Heart left ventricle (tissue), 13 donors: Measurements from ENCODE around the gene CTSF.

Experiments
- POLR2A ChIP-seq, 2 donors: fragments of 450-650 bp; IDR thresholded peaks; one replicate each; pipeline ENCODE4 v1.6.1; 2017; ENCODE audit warnings: antibody characterized with exemption in 2 of 2, mild to moderate bottlenecking in 2 of 2, moderate library complexity in 2 of 2
- TF ChIP-seq, protein P1 (sequence below), 12 donors: fragments of 200-600 bp; sonication (generic) in 4 of 12; IDR thresholded peaks; one replicate each; pipeline versions ENCODE4 v1.5.0 to v1.8.0; 2018 to 2022; ENCODE audit warnings: antibody characterized with exemption in 12 of 12, mild to moderate bottlenecking in 5 of 12
- donor health status: ischemic (EF 13 %, LVEDD 7.1; RV severe dilation, severe dysfunction).
- donor health status: DM: no; HTN: yes; CAD: no.
- donor health status: DM: no; HTN: no; CAD: no.
- donor health status: ischemic (EF 25% LVEDD 6.9; RV normal size, moderate dysfunction).
- donor health status: ischemic (EF 25% LVEDD 5.7; RV mildly dilated, moderate dysfunction).
- donor health status: ischemic (EF 35%, LVEDD 5.7; RV mildly dilated, moderate dysfunction).
- donor health status: nonischemic (EF 11% LVEDD 7.7; RV severe dilation, severe dysfunction).
- donor health status: DM: yes; HTN: yes; CAD: no.
- donor health status: PGD.
- donor health status: ischemic (EF 29% LVEDD 5.4; RV normal size, mild dysfunction).
- donor health status: nonischemic (EF 23%, LVEDD 6.1; RV moderate dilation, normal function).

DNA sequence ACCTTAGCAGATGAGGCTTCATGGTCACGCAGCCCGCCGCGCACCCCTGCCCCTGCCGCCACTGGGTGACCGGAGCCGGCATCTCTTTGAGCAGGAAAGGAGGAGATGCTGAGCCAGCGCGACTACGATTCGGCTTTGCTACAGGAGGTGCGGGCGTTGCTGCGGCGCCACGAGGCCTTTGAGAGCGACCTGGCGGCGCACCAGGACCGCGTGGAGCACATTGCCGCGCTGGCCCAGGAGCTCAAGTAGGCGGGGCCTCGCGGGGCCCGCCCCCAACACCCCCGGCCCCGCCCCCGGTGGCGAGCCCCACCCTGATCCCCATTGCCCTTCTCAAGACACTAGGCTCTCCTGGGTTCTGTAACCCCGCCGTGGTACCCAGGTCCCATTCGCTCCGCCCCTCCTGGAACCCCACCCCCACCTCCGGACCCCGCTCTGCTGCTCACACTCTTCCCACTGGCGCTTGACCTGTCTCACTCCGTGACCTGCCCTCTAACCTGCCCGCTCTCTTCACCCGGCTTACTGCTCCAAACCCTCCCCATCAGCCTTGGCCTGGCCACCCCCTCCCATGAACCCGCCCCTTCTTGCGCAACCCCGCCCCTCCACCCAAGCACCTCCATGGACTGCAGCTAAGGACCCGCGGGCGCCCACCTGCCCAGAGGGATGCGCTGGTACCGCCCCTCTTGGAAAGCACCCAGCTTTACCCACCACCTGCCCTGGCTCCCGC is 9.1 kb downstream of the CTSF start:
- TF ChIP-seq, protein P1, sequence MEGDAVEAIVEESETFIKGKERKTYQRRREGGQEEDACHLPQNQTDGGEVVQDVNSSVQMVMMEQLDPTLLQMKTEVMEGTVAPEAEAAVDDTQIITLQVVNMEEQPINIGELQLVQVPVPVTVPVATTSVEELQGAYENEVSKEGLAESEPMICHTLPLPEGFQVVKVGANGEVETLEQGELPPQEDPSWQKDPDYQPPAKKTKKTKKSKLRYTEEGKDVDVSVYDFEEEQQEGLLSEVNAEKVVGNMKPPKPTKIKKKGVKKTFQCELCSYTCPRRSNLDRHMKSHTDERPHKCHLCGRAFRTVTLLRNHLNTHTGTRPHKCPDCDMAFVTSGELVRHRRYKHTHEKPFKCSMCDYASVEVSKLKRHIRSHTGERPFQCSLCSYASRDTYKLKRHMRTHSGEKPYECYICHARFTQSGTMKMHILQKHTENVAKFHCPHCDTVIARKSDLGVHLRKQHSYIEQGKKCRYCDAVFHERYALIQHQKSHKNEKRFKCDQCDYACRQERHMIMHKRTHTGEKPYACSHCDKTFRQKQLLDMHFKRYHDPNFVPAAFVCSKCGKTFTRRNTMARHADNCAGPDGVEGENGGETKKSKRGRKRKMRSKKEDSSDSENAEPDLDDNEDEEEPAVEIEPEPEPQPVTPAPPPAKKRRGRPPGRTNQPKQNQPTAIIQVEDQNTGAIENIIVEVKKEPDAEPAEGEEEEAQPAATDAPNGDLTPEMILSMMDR (IDR thresholded peaks at IDR 0.05) = no peak
- no peak for TF ChIP-seq POLR2A (IDR thresholded peaks at IDR 0.05)
